GM15510 (cell line): ENCODE measurements around the gene PRR36.

Experiments
- POLR2A ChIP-seq: IDR thresholded peaks from 3 replicates; pipeline ENCODE4 v1.6.1; 2011; ENCODE audit warnings: borderline replicate concordance; ENCODE audit not compliant: insufficient read length; ENCODE audit errors: extremely low read depth

The PRR36 gene

GRCh38 chr19:7871437-7872305 lies 2.5 kb downstream of the PRR36 start:
- no peak for TF ChIP-seq POLR2A

GRCh38 chr19:7870571-7871436 lies 3.4 kb downstream of the PRR36 start:
- no peak for TF ChIP-seq POLR2A

- no peak for TF ChIP-seq POLR2A
Observed at GRCh38 chr19:7869910-7870511, 4.2 kb downstream of the PRR36 start.

- no peak for TF ChIP-seq POLR2A
Observed at GRCh38 chr19:7869453-7869909, 4.7 kb downstream of the PRR36 start.

GRCh38 chr19:7868671-7869452 lies 5.3 kb downstream of the PRR36 start:
- no peak for TF ChIP-seq POLR2A

- no peak for TF ChIP-seq POLR2A
Observed at GRCh38 chr19:7868326-7868670, 5.9 kb downstream of the PRR36 start.

GRCh38 chr19:7867092-7867844 lies 6.9 kb downstream of the PRR36 start:
- TF ChIP-seq POLR2A: no peak

GRCh38 chr19:7866399-7867091 lies 7.6 kb downstream of the PRR36 start:
- no peak for TF ChIP-seq POLR2A

- no peak for TF ChIP-seq POLR2A
Observed at GRCh38 chr19:7865262-7865911, 8.8 kb downstream of the PRR36 start.

GRCh38 chr19:7864690-7865074 lies 9.5 kb downstream of the PRR36 start:
- no peak for TF ChIP-seq POLR2A

GRCh38 chr19:7863971-7864689 lies 10.1 kb downstream of the PRR36 start:
- TF ChIP-seq POLR2A: no peak
